Epidermal melanocyte (primary cell): ENCODE measurements around the gene ARHGAP29.
"Not testable (repeated sequence)": the region's sequence is repeated elsewhere in the genome, so short reads cannot be mapped to it uniquely, and the experiment has no call there.

ENCODE experiments used
- DNase-seq: peaks from one replicate; pipeline ENCODE4 v3.0.0; 2011; ENCODE audit warnings: low spot score; ENCODE audit not compliant: insufficient read length

Gene ARHGAP29

GRCh38 chr1:94180650-94181049, 56.7 kb downstream of the ARHGAP29 start:
- no peak for DNase-seq

- no peak for DNase-seq
Measured at GRCh38 chr1:94178901-94179300, 58.5 kb downstream of the ARHGAP29 start.

- DNase-seq = no peak
Measured at GRCh38 chr1:94169126-94169525, 68.3 kb downstream of the ARHGAP29 start.

GRCh38 chr1:94165843-94166242, 71.5 kb downstream of the ARHGAP29 start:
- DNase-seq = no peak

- not testable (repeated sequence) for DNase-seq
Measured at GRCh38 chr1:94164885-94165284, 72.5 kb downstream of the ARHGAP29 start.

GRCh38 chr1:94164121-94164520, 73.3 kb downstream of the ARHGAP29 start:
- not testable (repeated sequence) for DNase-seq

GRCh38 chr1:94163249-94163648, 74.1 kb downstream of the ARHGAP29 start:
- DNase-seq = not testable (repeated sequence)

GRCh38 chr1:94160811-94161210, 76.6 kb downstream of the ARHGAP29 start:
- no peak for DNase-seq

GRCh38 chr1:94156096-94156625, 81.2 kb downstream of the ARHGAP29 start:
- DNase-seq = no peak

GRCh38 chr1:94154989-94155388, 82.4 kb downstream of the ARHGAP29 start:
- no peak for DNase-seq

GRCh38 chr1:94153133-94153532, 84.3 kb downstream of the ARHGAP29 start:
- no peak for DNase-seq

GRCh38 chr1:94149166-94149565, 88.2 kb downstream of the ARHGAP29 start:
- not testable (repeated sequence) for DNase-seq

- DNase-seq = no peak
Measured at GRCh38 chr1:94146273-94146672, 91.1 kb downstream of the ARHGAP29 start.

GRCh38 chr1:94144836-94145235, 92.5 kb downstream of the ARHGAP29 start:
- no peak for DNase-seq

GRCh38 chr1:94143809-94144176, 93.6 kb downstream of the ARHGAP29 start:
- DNase-seq = no peak

- DNase-seq = no peak
Measured at GRCh38 chr1:94143173-94143808, 94.1 kb downstream of the ARHGAP29 start.

GRCh38 chr1:94142583-94142982, 94.8 kb downstream of the ARHGAP29 start:
- DNase-seq = no peak

- DNase-seq = no peak
Measured at GRCh38 chr1:94142022-94142421, 95.4 kb downstream of the ARHGAP29 start.

GRCh38 chr1:94132111-94132510, 105.3 kb downstream of the ARHGAP29 start:
- no peak for DNase-seq

GRCh38 chr1:94130851-94131595, 106.4 kb downstream of the ARHGAP29 start:
- no peak for DNase-seq

- no peak for DNase-seq
Measured at GRCh38 chr1:94126651-94127050, 110.7 kb downstream of the ARHGAP29 start.

- no peak for DNase-seq
Measured at GRCh38 chr1:94125551-94126514, 111.6 kb downstream of the ARHGAP29 start.
